Peyer's patch (tissue), 4 donors: ENCODE measurements around the gene C7.

Source experiments
- POLR2A ChIP-seq, 2 donors: fragments of 450-650 bp; IDR thresholded peaks; one replicate each; pipeline ENCODE4 v1.5.1; 2017; ENCODE audit warnings: antibody characterized with exemption in 2 of 2, mild to moderate bottlenecking in 2 of 2, moderate library complexity in 2 of 2
- TF ChIP-seq, protein P1 (sequence below), 6 experiments: fragments of 450-650 bp in 4 of 6; fragments of 200-600 bp in 2 of 6; sonication (generic) in 1 of 6; IDR thresholded peaks; one replicate each; pipeline ENCODE4 v1.5.1; 2017 to 2019; ENCODE audit warnings: antibody characterized with exemption in 6 of 6, mild to moderate bottlenecking in 3 of 6, moderate library complexity in 1 of 6

DNA sequence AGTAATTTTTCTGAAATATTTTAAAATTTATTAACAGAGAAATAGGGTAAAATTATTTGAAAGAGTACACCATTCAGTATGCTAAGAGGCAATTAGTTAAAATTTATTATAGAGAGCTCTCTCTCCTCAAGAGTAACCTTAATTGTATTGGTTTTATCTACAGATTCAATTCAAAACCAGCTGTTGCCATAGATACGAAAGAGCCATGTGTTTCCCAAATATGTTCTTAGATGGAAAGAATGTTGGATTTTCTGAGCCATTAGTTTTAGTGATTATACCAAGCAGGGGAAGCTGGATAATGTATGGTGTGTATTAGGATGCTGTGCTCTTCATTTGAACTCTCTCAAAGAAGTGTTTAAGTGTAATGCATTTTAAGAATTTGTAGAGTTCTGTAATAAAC, 27.8 kb downstream of the C7 start:
- TF ChIP-seq, protein P1, sequence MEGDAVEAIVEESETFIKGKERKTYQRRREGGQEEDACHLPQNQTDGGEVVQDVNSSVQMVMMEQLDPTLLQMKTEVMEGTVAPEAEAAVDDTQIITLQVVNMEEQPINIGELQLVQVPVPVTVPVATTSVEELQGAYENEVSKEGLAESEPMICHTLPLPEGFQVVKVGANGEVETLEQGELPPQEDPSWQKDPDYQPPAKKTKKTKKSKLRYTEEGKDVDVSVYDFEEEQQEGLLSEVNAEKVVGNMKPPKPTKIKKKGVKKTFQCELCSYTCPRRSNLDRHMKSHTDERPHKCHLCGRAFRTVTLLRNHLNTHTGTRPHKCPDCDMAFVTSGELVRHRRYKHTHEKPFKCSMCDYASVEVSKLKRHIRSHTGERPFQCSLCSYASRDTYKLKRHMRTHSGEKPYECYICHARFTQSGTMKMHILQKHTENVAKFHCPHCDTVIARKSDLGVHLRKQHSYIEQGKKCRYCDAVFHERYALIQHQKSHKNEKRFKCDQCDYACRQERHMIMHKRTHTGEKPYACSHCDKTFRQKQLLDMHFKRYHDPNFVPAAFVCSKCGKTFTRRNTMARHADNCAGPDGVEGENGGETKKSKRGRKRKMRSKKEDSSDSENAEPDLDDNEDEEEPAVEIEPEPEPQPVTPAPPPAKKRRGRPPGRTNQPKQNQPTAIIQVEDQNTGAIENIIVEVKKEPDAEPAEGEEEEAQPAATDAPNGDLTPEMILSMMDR (IDR thresholded peaks at IDR 0.05), result no peak
- TF ChIP-seq POLR2A (IDR thresholded peaks at IDR 0.05), result no peak
